Osteoblast (primary cell): ENCODE data around the gene IGSF3. TPM values are rescaled to one million over a fixed set of nuclear protein-coding genes. Genes with fewer than 3 reads are reported as not detected.

Experiments
- DNase-seq: peaks from one replicate; pipeline ENCODE4 v3.0.0; 2011; ENCODE audit warnings: low spot score, mixed read lengths; ENCODE audit not compliant: insufficient read length; ENCODE audit errors: missing footprints
- H2AFZ ChIP-seq: 2 replicates; pipeline ENCODE4 v1.6.0; 2011; ENCODE audit warnings: mild to moderate bottlenecking, low read length
- H3K27ac ChIP-seq: 2 replicates; pipeline ENCODE4 v1.5.1; 2011; ENCODE audit warnings: mild to moderate bottlenecking, low read depth, low read length, moderate library complexity
- H3K27me3 ChIP-seq: 2 replicates; pipeline ENCODE4 v1.6.0; 2012; ENCODE audit warnings: mild to moderate bottlenecking, control low read depth, inconsistent platforms, low read length, moderate library complexity; ENCODE audit not compliant: insufficient read depth
- H3K36me3 ChIP-seq: 2 replicates; pipeline ENCODE4 v1.5.1; 2011; ENCODE audit warnings: mild to moderate bottlenecking, low read length, control low read depth, moderate library complexity; ENCODE audit not compliant: insufficient read depth
- H3K4me1 ChIP-seq: 2 replicates; pipeline ENCODE4 v1.5.1; 2011; ENCODE audit warnings: mild to moderate bottlenecking, low read length, control low read depth, moderate library complexity; ENCODE audit not compliant: insufficient read depth
- H3K4me2 ChIP-seq: 2 replicates; pipeline ENCODE4 v1.6.0; 2011; ENCODE audit warnings: mild to moderate bottlenecking, low read length; ENCODE audit not compliant: insufficient read depth
- H3K4me3 ChIP-seq: fragments of 200-600 bp; sonication (generic); 3 replicates; pipeline ENCODE4 v1.5.1; 2012; ENCODE audit warnings: mild to moderate bottlenecking, low read length, inconsistent platforms; ENCODE audit not compliant: insufficient read depth
- H3K79me2 ChIP-seq: 2 replicates; pipeline ENCODE4 v1.6.0; 2012; ENCODE audit warnings: mild to moderate bottlenecking, low read length, control low read depth, inconsistent platforms; ENCODE audit not compliant: insufficient read depth
- H3K9me3 ChIP-seq: 2 replicates; pipeline ENCODE4 v1.5.1; 2011; ENCODE audit warnings: low read depth, low read length, control low read depth
- H4K20me1 ChIP-seq: 2 replicates; pipeline ENCODE4 v1.6.0; 2012; ENCODE audit warnings: mild to moderate bottlenecking, low read length, control low read depth; ENCODE audit not compliant: insufficient read depth
- CTCF ChIP-seq: IDR thresholded peaks from 2 replicates; pipeline ENCODE4 v1.5.1; 2011; ENCODE audit warnings: mild to moderate bottlenecking, low read depth, low read length, moderate library complexity; ENCODE audit errors: extremely low read depth
- total RNA-seq: library from RNA; depleted of rRNA; stranded (reverse); fragments of >200 nt; gene quantifications from 2 replicates; pipeline ENCODE4 v1.2.3, GENCODE V29; 2012

The IGSF3 gene
- total RNA-seq, 1 donor = under 0.01 TPM

GRCh38 chr1:116570358-116571214 is 96.9 kb downstream of the IGSF3 start, which contains the start of gene CD58:
Gene CD58, minus strand, starts transcription at chr1:116571026. Its CDS starts 54 bp downstream, at chr1:116570972.
- Histone ChIP-seq H3K36me3 (no peaks in the 10 kb centered on the region), H3K4me1 (peaks cover 29% of the 10 kb centered on the region), H3K4me2 (peak within 1 kb of the TSS; percentile 89), H3K9me3 (no peaks in the 10 kb centered on the region), H3K27me3 (peaks cover 6% of the 10 kb centered on the region), H3K4me3 (peak within 1 kb of the TSS; percentile 91), H3K79me2 (peaks cover 17% of the 10 kb centered on the region), H4K20me1 (no peaks in the 10 kb centered on the region), H3K27ac (peak within 1 kb of the TSS; percentile 80), H2AFZ (peak within 1 kb of the TSS; percentile 92)
- peak; percentile 96 for DNase-seq
- TF ChIP-seq CTCF = peak; percentile 60

- peak overlapping the region; percentile 86 for H2AFZ ChIP-seq
- no peaks in the 10 kb centered on the region for H3K36me3 ChIP-seq
- peaks cover 6% of the 10 kb centered on the region for H3K27me3 ChIP-seq
- H4K20me1 ChIP-seq = no peaks in the 10 kb centered on the region
- peak overlapping the region; percentile 80 for H3K27ac ChIP-seq
- peak overlapping the region; percentile 91 for H3K4me3 ChIP-seq
- no peaks in the 10 kb centered on the region for H3K9me3 ChIP-seq
- peaks cover 27% of the 10 kb centered on the region for H3K4me1 ChIP-seq
- H3K79me2 ChIP-seq = peaks cover 22% of the 10 kb centered on the region
- peak overlapping the region; percentile 89 for H3K4me2 ChIP-seq
- peak; percentile 34 for DNase-seq
- no peak for TF ChIP-seq CTCF
These were observed 97.7 kb downstream of the IGSF3 start for GRCh38 chr1:116569776-116570357.

- Histone ChIP-seq H3K4me3 (no peak overlapping the region), H2AFZ (no peak overlapping the region), H3K36me3 (no peaks in the 10 kb centered on the region), H3K27ac (no peak overlapping the region), H3K79me2 (peaks cover 27% of the 10 kb centered on the region), H3K9me3 (no peaks in the 10 kb centered on the region), H3K4me2 (no peak overlapping the region), H4K20me1 (no peaks in the 10 kb centered on the region), H3K27me3 (peaks cover 6% of the 10 kb centered on the region), H3K4me1 (peaks cover 25% of the 10 kb centered on the region)
- DNase-seq = no peak
- TF ChIP-seq CTCF = no peak
These were observed 98.2 kb downstream of the IGSF3 start for GRCh38 chr1:116569381-116569670.

- H4K20me1 ChIP-seq = no peaks in the 10 kb centered on the region
- H3K9me3 ChIP-seq = no peaks in the 10 kb centered on the region
- no peak overlapping the region for H3K4me3 ChIP-seq
- no peak for DNase-seq
- H3K4me1 ChIP-seq = peaks cover 20% of the 10 kb centered on the region
- no peaks in the 10 kb centered on the region for H3K36me3 ChIP-seq
- no peak overlapping the region for H3K27ac ChIP-seq
- no peak overlapping the region for H3K4me2 ChIP-seq
- TF ChIP-seq CTCF = no peak
- peaks cover 28% of the 10 kb centered on the region for H3K79me2 ChIP-seq
- no peak overlapping the region for H2AFZ ChIP-seq
- peaks cover 6% of the 10 kb centered on the region for H3K27me3 ChIP-seq
These were observed 98.7 kb downstream of the IGSF3 start for GRCh38 chr1:116568662-116569380.
